ENCODE data around the gene STUM. TPM values are rescaled to one million over a fixed set of nuclear protein-coding genes. Genes with fewer than 3 reads are reported as not detected.
A peak's percentile ranks its signal among the peaks of the same experiment; 100 is the strongest.

The STUM gene
- total and polyA plus RNA-seq, 2 donors = 0.80 to 1.0 TPM

DNA sequence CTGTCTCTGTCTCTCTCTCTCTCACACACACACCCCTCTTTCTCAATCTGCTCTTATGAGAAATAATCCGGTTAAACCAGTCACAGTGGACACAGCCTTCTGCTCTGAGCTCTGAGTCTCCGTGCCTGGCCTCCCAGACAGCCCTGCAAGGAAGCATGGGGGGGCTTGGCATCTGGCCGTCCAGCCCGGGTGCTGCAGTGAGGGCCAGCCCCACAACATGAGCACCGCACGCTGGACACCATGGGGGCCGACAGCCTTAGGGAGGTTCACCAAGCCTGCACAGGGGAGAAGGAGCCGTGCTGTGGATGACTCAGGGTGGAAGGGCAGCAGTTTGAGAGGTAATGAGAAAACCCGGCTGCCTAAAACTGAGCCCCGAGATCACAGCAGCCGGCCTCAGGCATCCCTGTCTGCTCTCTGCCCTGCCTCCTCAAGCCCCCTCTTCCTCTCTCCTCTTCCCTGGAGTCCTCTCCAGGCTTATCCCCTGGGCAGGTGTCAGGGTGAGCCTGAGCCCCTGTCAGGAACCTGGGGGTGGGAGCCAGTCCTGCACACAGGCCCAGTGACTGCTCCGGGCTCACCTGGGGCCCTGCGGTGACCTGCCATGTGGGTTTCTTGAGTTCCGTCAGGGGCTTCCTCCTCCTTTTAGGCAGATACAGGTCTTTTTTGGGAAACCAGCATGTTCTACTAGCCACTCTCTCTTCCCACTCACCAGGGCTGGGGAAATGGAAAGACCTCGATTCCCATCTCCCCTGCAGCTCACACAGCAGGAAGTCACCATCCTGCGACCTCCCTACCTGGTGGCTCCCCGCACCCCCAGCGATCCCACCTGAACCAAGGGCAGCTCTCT, 97.7 kb downstream of the STUM start:
- peaks cover 17 to 40% of the 10 kb centered on the region in 2 donors for H3K4me1 ChIP-seq (ENCODE audit: control insufficient read depth in 2 of 2, insufficient read depth in 2 of 2, low read length in 2 of 2)
- H3K4me3 ChIP-seq (ENCODE audit: low read length in 2 of 2) = no peak overlapping the region
- 96% methylated on average over 18 of the region's 18 CpGs for WGBS
- no peak for DNase-seq (ENCODE audit: low read depth in 6 of 9, low spot score in 9 of 9)
- H3K9me3 ChIP-seq (ENCODE audit: control insufficient read depth in 2 of 2, insufficient read depth in 1 of 2, low read length in 1 of 2) = no peaks in the 10 kb centered on the region
- H3K36me3 ChIP-seq (ENCODE audit: control insufficient read depth in 2 of 2, insufficient read depth in 2 of 2, low read length in 1 of 2) = peaks cover 80 to 91% of the 10 kb centered on the region in 2 donors
- no peaks in the 10 kb centered on the region for H3K27me3 ChIP-seq (ENCODE audit: control insufficient read depth in 2 of 2, insufficient read depth in 1 of 2, low read length in 1 of 2)
- no peak overlapping the region for H3K27ac ChIP-seq (ENCODE audit: low read depth in 1 of 2, low read length in 1 of 2)

- peaks cover 73 to 85% of the 10 kb centered on the region in 2 donors for H3K36me3 ChIP-seq (ENCODE audit: control insufficient read depth in 2 of 2, insufficient read depth in 2 of 2, low read length in 1 of 2)
- 99% methylated on average over 16 of the region's 16 CpGs for WGBS
- H3K9me3 ChIP-seq (ENCODE audit: control insufficient read depth in 2 of 2, insufficient read depth in 1 of 2, low read length in 1 of 2) = no peaks in the 10 kb centered on the region
- H3K4me1 ChIP-seq (ENCODE audit: control insufficient read depth in 2 of 2, insufficient read depth in 2 of 2, low read length in 2 of 2) = peaks cover 17 to 40% of the 10 kb centered on the region in 2 donors
- no peak overlapping the region for H3K27ac ChIP-seq (ENCODE audit: low read depth in 1 of 2, low read length in 1 of 2)
- DNase-seq (ENCODE audit: low read depth in 6 of 9, low spot score in 9 of 9) = no peak
- no peaks in the 10 kb centered on the region for H3K27me3 ChIP-seq (ENCODE audit: control insufficient read depth in 2 of 2, insufficient read depth in 1 of 2, low read length in 1 of 2)
- H3K4me3 ChIP-seq (ENCODE audit: low read length in 2 of 2) = no peak overlapping the region
Measured at GRCh38 chr1:226646870-226647449, 98.4 kb downstream of the STUM start.

DNA sequence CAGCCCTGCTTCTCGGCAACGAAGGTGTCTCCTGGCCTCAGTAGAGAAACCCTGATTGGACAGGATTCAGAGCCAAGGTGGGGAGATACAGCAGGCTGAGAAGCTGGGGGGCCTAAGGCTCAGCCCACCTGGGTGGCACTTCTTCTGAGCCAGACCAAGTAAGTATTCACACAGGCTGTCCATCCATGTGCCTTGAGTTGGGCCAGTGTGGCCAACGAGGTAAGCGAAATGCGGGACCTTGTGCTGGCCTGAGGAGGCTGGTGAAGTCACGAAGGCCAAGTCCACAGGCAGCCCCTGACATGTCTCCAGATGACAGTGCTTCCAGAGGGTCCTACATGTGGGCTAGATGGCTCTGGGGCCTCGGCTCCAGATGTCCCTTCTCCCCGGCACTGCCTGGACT, 99.2 kb downstream of the STUM start:
- Histone ChIP-seq H3K36me3 (ENCODE audit: control insufficient read depth in 2 of 2, insufficient read depth in 2 of 2, low read length in 1 of 2) (peaks cover 65 to 77% of the 10 kb centered on the region in 2 donors), H3K27me3 (ENCODE audit: control insufficient read depth in 2 of 2, insufficient read depth in 1 of 2, low read length in 1 of 2) (no peaks in the 10 kb centered on the region), H3K4me1 (ENCODE audit: control insufficient read depth in 2 of 2, insufficient read depth in 2 of 2, low read length in 2 of 2) (peaks cover 17 to 37% of the 10 kb centered on the region in 2 donors), H3K9me3 (ENCODE audit: control insufficient read depth in 2 of 2, insufficient read depth in 1 of 2, low read length in 1 of 2) (no peaks in the 10 kb centered on the region), H3K27ac (ENCODE audit: low read depth in 1 of 2, low read length in 1 of 2) (no peak overlapping the region), H3K4me3 (ENCODE audit: low read length in 2 of 2) (no peak overlapping the region)
- 98% methylated on average over 8 of the region's 8 CpGs for WGBS
- DNase-seq (ENCODE audit: low read depth in 6 of 9, low spot score in 9 of 9) = no peak

DNA sequence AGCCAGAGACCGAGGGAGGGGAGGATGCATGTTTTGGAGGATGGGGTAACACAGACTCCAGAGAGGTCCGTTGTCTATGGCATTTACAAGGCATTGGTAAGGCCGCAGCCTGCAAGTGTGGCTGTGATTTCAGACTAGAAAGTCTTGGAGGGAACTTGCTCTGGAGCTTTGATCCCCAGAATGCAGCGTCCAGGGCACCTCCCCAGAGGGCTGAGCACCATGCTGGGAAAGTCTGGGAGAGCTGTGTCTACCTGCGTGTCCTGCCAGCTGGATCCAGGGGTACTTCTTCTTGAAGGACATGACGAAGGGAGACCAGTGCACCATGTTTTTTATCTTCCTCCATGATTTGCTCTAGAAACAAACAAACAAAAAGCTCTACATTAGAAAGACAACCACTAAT, 99.9 kb downstream of the STUM start:
- DNase-seq (ENCODE audit: low read depth in 6 of 9, low spot score in 9 of 9) = no peak
- H3K4me1 ChIP-seq (ENCODE audit: control insufficient read depth in 2 of 2, insufficient read depth in 2 of 2, low read length in 2 of 2) = peaks cover 17 to 30% of the 10 kb centered on the region in 2 donors
- no peaks in the 10 kb centered on the region for H3K27me3 ChIP-seq (ENCODE audit: control insufficient read depth in 2 of 2, insufficient read depth in 1 of 2, low read length in 1 of 2)
- no peak overlapping the region for H3K27ac ChIP-seq (ENCODE audit: low read depth in 1 of 2, low read length in 1 of 2)
- H3K36me3 ChIP-seq (ENCODE audit: control insufficient read depth in 2 of 2, insufficient read depth in 2 of 2, low read length in 1 of 2) = peaks cover 59 to 70% of the 10 kb centered on the region in 2 donors
- H3K9me3 ChIP-seq (ENCODE audit: control insufficient read depth in 2 of 2, insufficient read depth in 1 of 2, low read length in 1 of 2) = no peaks in the 10 kb centered on the region
- WGBS = 91% methylated on average over 6 of the region's 6 CpGs
- no peak overlapping the region for H3K4me3 ChIP-seq (ENCODE audit: low read length in 2 of 2)

- peaks cover 52 to 66% of the 10 kb centered on the region in 2 donors for H3K36me3 ChIP-seq (ENCODE audit: control insufficient read depth in 2 of 2, insufficient read depth in 2 of 2, low read length in 1 of 2)
- no peak overlapping the region for H3K4me3 ChIP-seq (ENCODE audit: low read length in 2 of 2)
- no peaks in the 10 kb centered on the region for H3K27me3 ChIP-seq (ENCODE audit: control insufficient read depth in 2 of 2, insufficient read depth in 1 of 2, low read length in 1 of 2)
- H3K4me1 ChIP-seq (ENCODE audit: control insufficient read depth in 2 of 2, insufficient read depth in 2 of 2, low read length in 2 of 2) = peaks cover 21% of the 10 kb centered on the region in 2 donors
- WGBS = 99% methylated on average over 8 of the region's 8 CpGs
- H3K27ac ChIP-seq (ENCODE audit: low read depth in 1 of 2, low read length in 1 of 2) = no peak overlapping the region
- DNase-seq (ENCODE audit: low read depth in 6 of 9, low spot score in 9 of 9) = no peak
- no peaks in the 10 kb centered on the region for H3K9me3 ChIP-seq (ENCODE audit: control insufficient read depth in 2 of 2, insufficient read depth in 1 of 2, low read length in 1 of 2)
Measured at GRCh38 chr1:226649244-226649643, 100.7 kb downstream of the STUM start.

- H3K4me1 ChIP-seq (ENCODE audit: control insufficient read depth in 2 of 2, insufficient read depth in 2 of 2, low read length in 2 of 2) = peaks cover 16 to 21% of the 10 kb centered on the region in 2 donors
- peaks cover 47 to 64% of the 10 kb centered on the region in 2 donors for H3K36me3 ChIP-seq (ENCODE audit: control insufficient read depth in 2 of 2, insufficient read depth in 2 of 2, low read length in 1 of 2)
- WGBS = 85% methylated on average over 7 of the region's 7 CpGs
- no peaks in the 10 kb centered on the region for H3K9me3 ChIP-seq (ENCODE audit: control insufficient read depth in 2 of 2, insufficient read depth in 1 of 2, low read length in 1 of 2)
- DNase-seq (ENCODE audit: low read depth in 6 of 9, low spot score in 9 of 9) = peak in 1 of 9 donors; percentile 65
- H3K27ac ChIP-seq (ENCODE audit: low read depth in 1 of 2, low read length in 1 of 2) = no peak overlapping the region
- H3K4me3 ChIP-seq (ENCODE audit: low read length in 2 of 2) = no peak overlapping the region
- H3K27me3 ChIP-seq (ENCODE audit: control insufficient read depth in 2 of 2, insufficient read depth in 1 of 2, low read length in 1 of 2) = no peaks in the 10 kb centered on the region
Measured at GRCh38 chr1:226649780-226650179, 101.2 kb downstream of the STUM start.

- Histone ChIP-seq H3K9me3 (ENCODE audit: control insufficient read depth in 2 of 2, insufficient read depth in 1 of 2, low read length in 1 of 2) (no peaks in the 10 kb centered on the region), H3K4me3 (ENCODE audit: low read length in 2 of 2) (no peak overlapping the region), H3K27me3 (ENCODE audit: control insufficient read depth in 2 of 2, insufficient read depth in 1 of 2, low read length in 1 of 2) (no peaks in the 10 kb centered on the region), H3K36me3 (ENCODE audit: control insufficient read depth in 2 of 2, insufficient read depth in 2 of 2, low read length in 1 of 2) (peaks cover 41 to 59% of the 10 kb centered on the region in 2 donors), H3K27ac (ENCODE audit: low read depth in 1 of 2, low read length in 1 of 2) (peak overlapping the region; percentile 28 to 31), H3K4me1 (ENCODE audit: control insufficient read depth in 2 of 2, insufficient read depth in 2 of 2, low read length in 2 of 2) (peaks cover 11 to 21% of the 10 kb centered on the region in 2 donors)
- WGBS = 95% methylated on average over 11 of the region's 11 CpGs
- no peak for DNase-seq (ENCODE audit: low read depth in 6 of 9, low spot score in 9 of 9)
Measured at GRCh38 chr1:226650236-226650841, 101.8 kb downstream of the STUM start.

- H3K4me3 ChIP-seq (ENCODE audit: low read length in 2 of 2) = no peak overlapping the region
- peaks cover 35 to 54% of the 10 kb centered on the region in 2 donors for H3K36me3 ChIP-seq (ENCODE audit: control insufficient read depth in 2 of 2, insufficient read depth in 2 of 2, low read length in 1 of 2)
- WGBS = 97% methylated on average over 12 of the region's 12 CpGs
- DNase-seq (ENCODE audit: low read depth in 6 of 9, low spot score in 9 of 9) = no peak
- H3K9me3 ChIP-seq (ENCODE audit: control insufficient read depth in 2 of 2, insufficient read depth in 1 of 2, low read length in 1 of 2) = no peaks in the 10 kb centered on the region
- peak overlapping the region in 1 of 2 donors; percentile 28 for H3K27ac ChIP-seq (ENCODE audit: low read depth in 1 of 2, low read length in 1 of 2)
- H3K4me1 ChIP-seq (ENCODE audit: control insufficient read depth in 2 of 2, insufficient read depth in 2 of 2, low read length in 2 of 2) = peaks cover 2 to 30% of the 10 kb centered on the region in 2 donors
- H3K27me3 ChIP-seq (ENCODE audit: control insufficient read depth in 2 of 2, insufficient read depth in 1 of 2, low read length in 1 of 2) = no peaks in the 10 kb centered on the region
Measured at GRCh38 chr1:226651041-226651731, 102.6 kb downstream of the STUM start.
